HFF-Myc (cell line): Measurements from ENCODE around the gene TAGAP.

Experiments
- DNase-seq: peaks from one replicate; pipeline ENCODE4 v3.0.0-alpha.2; 2011; ENCODE audit warnings: low read depth; ENCODE audit errors: extremely low read depth
- H3K4me3 ChIP-seq: replicated peaks from 2 replicates; pipeline ENCODE4 v1.5.1; 2011; ENCODE audit warnings: low read depth, mild to moderate bottlenecking, control low read depth, low read length
- CTCF ChIP-seq: IDR thresholded peaks from 2 replicates; pipeline ENCODE4 v1.5.1; 2012; ENCODE audit warnings: mild to moderate bottlenecking, low read depth, low read length, control low read depth; ENCODE audit errors: missing control alignments

TAGAP gene

GRCh38 chr6:159063549-159063948 is 18.8 kb upstream of the TAGAP start:
- DNase-seq, result no peak
- H3K4me3 ChIP-seq, result no peak overlapping the region
- TF ChIP-seq CTCF, result no peak

- DNase-seq, result no peak
- TF ChIP-seq CTCF, result no peak
- no peak overlapping the region for H3K4me3 ChIP-seq
Measured at GRCh38 chr6:159062976-159063375, 18.2 kb upstream of the TAGAP start.

GRCh38 chr6:159062564-159062945 is 17.8 kb upstream of the TAGAP start:
- no peak overlapping the region for H3K4me3 ChIP-seq
- TF ChIP-seq CTCF, result no peak
- no peak for DNase-seq

- DNase-seq, result no peak
- H3K4me3 ChIP-seq, result no peak overlapping the region
- no peak for TF ChIP-seq CTCF
Measured at GRCh38 chr6:159061805-159062563, 17.2 kb upstream of the TAGAP start.

- no peak overlapping the region for H3K4me3 ChIP-seq
- no peak for TF ChIP-seq CTCF
- DNase-seq, result no peak
Measured at GRCh38 chr6:159061146-159061545, 16.4 kb upstream of the TAGAP start.

GRCh38 chr6:159059885-159060506 is 15.2 kb upstream of the TAGAP start:
- TF ChIP-seq CTCF, result no peak
- DNase-seq, result no peak
- no peak overlapping the region for H3K4me3 ChIP-seq

- TF ChIP-seq CTCF, result no peak
- H3K4me3 ChIP-seq, result no peak overlapping the region
- DNase-seq, result no peak
Measured at GRCh38 chr6:159059141-159059540, 14.3 kb upstream of the TAGAP start.
